Stomach (tissue), 9 donors: Measurements from ENCODE around the gene CTSF. TPM values are rescaled to one million over a fixed set of nuclear protein-coding genes. Genes with fewer than 3 reads are reported as not detected.
A peak's percentile ranks its signal among the peaks of the same experiment; 100 is the strongest.

ENCODE experiments used
- DNase-seq, 2 donors: peaks; one replicate each; pipeline versions ENCODE4 v3.0.0 to v3.0.0-alpha.2; 2013 to 2019
- H3K27ac ChIP-seq, 5 donors: fragments of 200-600 bp in 4 of 5; sonication (generic) in 4 of 5; one replicate each; pipeline ENCODE4 v1.5.1; 2013 to 2019; ENCODE audit warnings: mild to moderate bottlenecking in 1 of 5, moderate library complexity in 1 of 5
- H3K27me3 ChIP-seq, 3 donors: fragments of 200-600 bp; sonication (generic); one replicate each; pipeline ENCODE4 v1.5.1; 2017 to 2019; ENCODE audit warnings: mixed run types in 1 of 3
- H3K36me3 ChIP-seq, 4 donors: fragments of 200-600 bp; sonication (generic); 1 replicate in 3 of 4; 2 replicates in 1 of 4; pipeline ENCODE4 v1.5.1; 2016 to 2019
- H3K4me1 ChIP-seq, 4 donors: fragments of 200-600 bp; sonication (generic); one replicate each; pipeline ENCODE4 v1.5.1; 2016 to 2019
- H3K4me3 ChIP-seq, 4 donors: fragments of 200-600 bp; sonication (generic) in 3 of 4; one replicate each; pipeline ENCODE4 v1.5.1; 2016 to 2019; ENCODE audit warnings: mild to moderate bottlenecking in 1 of 4
- H3K9me3 ChIP-seq, 4 donors: fragments of 200-600 bp; sonication (generic); one replicate each; pipeline ENCODE4 v1.5.1; 2016 to 2019
- CTCF ChIP-seq, 7 experiments: fragments of 450-650 bp in 4 of 7; fragments of 200-600 bp in 3 of 7; sonication (generic) in 3 of 7; IDR thresholded peaks; one replicate each; pipeline ENCODE4 v1.5.1; 2016 to 2019; ENCODE audit warnings: antibody characterized with exemption in 7 of 7, control low read depth in 2 of 7, mild to moderate bottlenecking in 1 of 7
- EP300 ChIP-seq: sonication (generic); formaldehyde crosslinking; IDR thresholded peaks from one replicate; pipeline ENCODE4 v1.6.1; 2017; ENCODE audit warnings: antibody characterized with exemption
- POLR2A ChIP-seq, 4 donors: fragments of 450-650 bp; IDR thresholded peaks; one replicate each; pipeline ENCODE4 v1.6.1; 2016; ENCODE audit warnings: antibody characterized with exemption in 4 of 4, control low read depth in 2 of 4, mild to moderate bottlenecking in 1 of 4, moderate library complexity in 1 of 4
- POLR2AphosphoS5 ChIP-seq, 3 donors: sonication (generic); formaldehyde crosslinking; IDR thresholded peaks; one replicate each; pipeline ENCODE4 v1.6.1; 2016; ENCODE audit warnings: antibody characterized with exemption in 3 of 3
- WGBS, 5 donors: extraction: QIAGEN DNeasy Blood & Tissue Kit in 3 of 5; methylation state at CpG; one replicate each; pipeline versions ENCODE4 v1.1.5 to v1.1.7; 2013 to 2018; 5-methylcytosine and 5-hydroxymethylcytosine counted together
- intact Hi-C: fragments of 100-400 bp; cut with DNase I; formaldehyde crosslinking; loops from one replicate; pipeline ENCODE4 v1.15.1; 2023; ENCODE audit warnings: low total_unique reads
- polyA plus RNA-seq, 3 donors: library from polyadenylated mRNA; stranded (reverse); fragments of 200-250 nt; gene quantifications; one replicate each; pipeline ENCODE4 v1.2.3, GENCODE V29; 2013
- total RNA-seq, 5 donors: library from RNA; depleted of rRNA; stranded (reverse); fragments of >200 nt; gene quantifications; one replicate each; pipeline versions ENCODE4 v1.1.0 to v1.2.3, GENCODE V29; 2014 to 2016
- donor health status: healthy with polysubstance abuse.
- donor health status: Bipolar disorder and iron deficiency.
- donor health status: healthy.

The CTSF gene
- total and polyA plus RNA-seq, 8 donors = 7.6 to 105 (median 34.4) TPM

DNA sequence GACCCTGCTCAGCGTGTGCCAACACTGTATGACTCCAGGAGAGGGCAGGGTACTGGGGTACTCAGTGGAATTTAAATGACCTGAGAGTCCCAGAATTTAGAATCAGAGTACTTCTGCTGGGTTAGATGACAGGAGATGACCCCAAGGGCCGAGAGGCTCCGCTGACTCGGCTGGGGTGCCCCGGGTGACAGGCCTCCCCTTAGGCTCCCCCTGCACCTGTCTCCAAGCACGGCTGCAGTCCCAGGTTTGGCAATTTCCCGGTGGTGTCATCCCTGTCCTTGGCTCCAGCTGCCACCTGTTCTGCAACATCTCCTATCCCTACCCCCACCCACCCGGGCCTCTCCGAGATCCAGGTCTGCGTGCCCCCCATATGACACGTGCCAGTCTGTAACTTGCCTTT lies 20.4 kb downstream of the CTSF start:
- Histone ChIP-seq H3K27me3 (peaks cover 0 to 4% (median 0%) of the 10 kb centered on the region in 3 donors), H3K9me3 (no peaks in the 10 kb centered on the region), H3K4me1 (peaks cover 17 to 38% (median 37%) of the 10 kb centered on the region in 4 donors), H3K4me3 (no peak overlapping the region), H3K27ac (no peak overlapping the region), H3K36me3 (peaks cover 0 to 6% (median 4%) of the 10 kb centered on the region in 4 donors)
- DNase-seq = no peak
- intact Hi-C loops = no loop called here
- no peak for TF ChIP-seq EP300
- 40 to 55% (median 51%) methylated on average over 11 of the region's 11 CpGs for WGBS, 5 donors

- WGBS, 5 donors = 27 to 50% (median 39%) methylated on average over 3 to 5 of the region's 5 CpGs
- Histone ChIP-seq H3K4me3 (no peak overlapping the region), H3K27me3 (peaks cover 0 to 4% (median 0%) of the 10 kb centered on the region in 3 donors), H3K9me3 (no peaks in the 10 kb centered on the region), H3K4me1 (peaks cover 17 to 40% (median 37%) of the 10 kb centered on the region in 4 donors), H3K27ac (no peak overlapping the region), H3K36me3 (peaks cover 0 to 10% (median 8%) of the 10 kb centered on the region in 4 donors)
- intact Hi-C loops = no loop called here
- TF ChIP-seq CTCF (IDR thresholded peaks at IDR 0.05) (no peak), POLR2AphosphoS5 (IDR thresholded peaks at IDR 0.05) (no peak), EP300 (no peak), POLR2A (IDR thresholded peaks at IDR 0.05) (no peak)
- DNase-seq = no peak
Observed at GRCh38 chr11:66547662-66548009, 20.8 kb downstream of the CTSF start.

DNA sequence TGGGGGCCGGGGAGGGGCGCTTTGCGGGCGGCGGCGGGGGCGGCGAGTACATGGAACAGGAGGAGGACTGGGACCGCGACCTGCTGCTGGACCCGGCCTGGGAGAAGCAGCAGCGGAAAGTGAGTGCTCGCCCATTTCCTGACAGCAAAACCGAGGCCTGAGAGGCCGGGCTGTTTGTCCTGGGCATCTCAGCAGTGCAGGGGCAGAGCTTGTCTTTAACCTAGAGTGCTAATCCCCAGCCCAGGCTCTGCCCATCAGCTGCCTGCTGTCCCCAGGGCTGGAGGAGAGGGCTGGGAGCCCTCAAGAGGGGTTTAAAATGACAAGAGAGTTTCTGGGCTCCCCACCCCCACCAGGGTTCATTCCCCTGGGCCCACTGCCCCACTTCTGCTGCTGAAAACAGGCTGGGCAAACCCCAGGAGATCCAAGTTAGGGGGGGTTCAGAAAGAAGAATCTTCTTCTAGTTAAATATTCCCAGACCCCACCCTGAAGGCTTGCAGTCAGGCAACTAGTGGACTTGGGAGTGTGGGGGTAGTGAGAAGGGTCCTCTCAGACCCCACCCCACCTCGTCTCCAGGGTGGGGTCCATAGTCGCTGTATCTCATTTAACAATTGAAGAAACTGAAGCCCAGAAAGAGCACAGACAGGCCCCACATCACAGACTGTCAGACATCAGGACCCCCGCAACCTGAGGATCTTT lies 21.3 kb downstream of the CTSF start:
- TF ChIP-seq CTCF (IDR thresholded peaks at IDR 0.05) = no peak
- no peak for TF ChIP-seq EP300
- no peak for TF ChIP-seq POLR2A (IDR thresholded peaks at IDR 0.05)
- TF ChIP-seq POLR2AphosphoS5 (IDR thresholded peaks at IDR 0.05) = no peak
- peaks cover 17 to 46% (median 37%) of the 10 kb centered on the region in 4 donors for H3K4me1 ChIP-seq
- DNase-seq = peak in 1 of 2 donors; percentile 27
- H3K4me3 ChIP-seq = peak overlapping the region; percentile 68 to 97 (median 80)
- intact Hi-C loops = no loop called here
- H3K36me3 ChIP-seq = peaks cover 0 to 15% (median 13%) of the 10 kb centered on the region in 4 donors
- peaks cover 0 to 4% (median 0%) of the 10 kb centered on the region in 3 donors for H3K27me3 ChIP-seq
- no peaks in the 10 kb centered on the region for H3K9me3 ChIP-seq
- H3K27ac ChIP-seq = peak overlapping the region in 3 of 5 donors; percentile 77 to 93 (median 81)
- 20 to 34% (median 25%) methylated on average over 16 to 18 of the region's 18 CpGs for WGBS, 5 donors

GRCh38 chr11:66546368-66546965 lies 21.9 kb downstream of the CTSF start, which contains the start of gene ACTN3:
Gene ACTN3 (plus strand): TSS chr11:66546903. CDS start chr11:66546938, 35 bp downstream.
- no peaks in the 10 kb centered on the region for H3K9me3 ChIP-seq
- H3K36me3 ChIP-seq = peaks cover 6 to 21% (median 19%) of the 10 kb centered on the region in 4 donors
- peaks cover 0 to 4% (median 0%) of the 10 kb centered on the region in 3 donors for H3K27me3 ChIP-seq
- WGBS, 5 donors = 2 to 11% (median 4%) methylated on average over 31 to 37 of the region's 37 CpGs
- intact Hi-C loops = no loop called here
- H3K4me3 ChIP-seq = peak within 1 kb of the TSS; percentile 68 to 97 (median 80)
- peak in 1 of 2 donors; percentile 60 for DNase-seq
- TF ChIP-seq EP300 (no peak), CTCF (IDR thresholded peaks at IDR 0.05) (no peak), POLR2AphosphoS5 (IDR thresholded peaks at IDR 0.05) (no peak), POLR2A (IDR thresholded peaks at IDR 0.05) (no peak)
- peak within 1 kb of the TSS; percentile 77 to 93 (median 81) for H3K27ac ChIP-seq
- peaks cover 17 to 47% (median 37%) of the 10 kb centered on the region in 4 donors for H3K4me1 ChIP-seq
